Endothelial cell of umbilical vein (primary cell): ENCODE measurements around the gene CCDC186. TPM values are rescaled to one million over a fixed set of nuclear protein-coding genes. Genes with fewer than 3 reads are reported as not detected.

Experiments used
- BruUV-seq: library from RNA; stranded (reverse); fragments of 400-500 nt; replicated peaks from 2 replicates; lab custom pipeline; 2021; lab: Mats Ljungman, UMichigan
- CTCF ChIA-PET: fragments of 300-600, 350-600 bp; sonication (Branson Sonifier 250); formaldehyde crosslinking; loops from one replicate; lab custom pipeline; 2021; ENCODE audit warnings: antibody characterized with exemption, inconsistent platforms; lab: Charles Lee
- POLR2A ChIA-PET: fragments of 300-600, 350-600 bp; sonication (Branson Sonifier 250); formaldehyde crosslinking; loops from one replicate; lab custom pipeline; 2021; ENCODE audit warnings: antibody characterized with exemption, inconsistent platforms; lab: Charles Lee
- DNase-seq: peaks from one replicate; pipeline ENCODE4 v3.0.0-alpha.2; 2011; ENCODE audit warnings: low read depth, low spot score
- FAIRE-seq: peaks from 2 replicates; lab custom pipeline; 2011; peaks lifted over from hg19 to GRCh38; lab: Jason Lieb, UNC
- H2AFZ ChIP-seq: 2 replicates; pipeline ENCODE4 v1.6.0; 2012; ENCODE audit warnings: low read depth, low read length, control low read depth, inconsistent platforms
- H3K27ac ChIP-seq: 2 replicates; pipeline ENCODE4 v1.5.1; 2011; ENCODE audit warnings: low read depth, mild to moderate bottlenecking, control low read depth, low read length, moderate library complexity; ENCODE audit not compliant: insufficient read depth
- H3K27me3 ChIP-seq, 2 experiments: 2 replicates each; pipeline versions ENCODE4 v1.6.0 to v1.6.1; 2011; ENCODE audit warnings: low read length in 2 of 2, mixed read lengths in 1 of 2; ENCODE audit not compliant: control insufficient read depth in 2 of 2, insufficient read depth in 2 of 2
- H3K36me3 ChIP-seq, 2 experiments: 2 replicates in 1 of 2; 3 replicates in 1 of 2; pipeline ENCODE4 v1.5.1; 2011; ENCODE audit warnings: low read length in 2 of 2, mild to moderate bottlenecking in 1 of 2, moderate library complexity in 1 of 2; ENCODE audit not compliant: control insufficient read depth in 2 of 2, insufficient read depth in 2 of 2; ENCODE audit errors: extremely low read depth in 1 of 2
- H3K4me1 ChIP-seq: 3 replicates; pipeline ENCODE4 v1.5.1; 2011; ENCODE audit warnings: mild to moderate bottlenecking, low read length; ENCODE audit not compliant: control insufficient read depth, insufficient read depth; ENCODE audit errors: extremely low read depth
- H3K4me2 ChIP-seq: 2 replicates; pipeline ENCODE4 v1.6.1; 2011; ENCODE audit warnings: low read length, control low read depth, mixed read lengths; ENCODE audit not compliant: insufficient read depth
- H3K4me3 ChIP-seq, 3 experiments: fragments of 200-600 bp in 1 of 3; sonication (generic), shearing (Covaris generic) in 1 of 3; replicated peaks in 1 of 3; 2 replicates each; pipeline ENCODE4 v1.5.1; 2011 to 2016; ENCODE audit warnings: control low read depth in 3 of 3, low read length in 3 of 3, mild to moderate bottlenecking in 2 of 3, inconsistent platforms in 1 of 3, low read depth in 1 of 3, moderate library complexity in 1 of 3; ENCODE audit not compliant: insufficient read depth in 1 of 3
- H3K79me2 ChIP-seq: 2 replicates; pipeline ENCODE4 v1.6.0; 2012; ENCODE audit warnings: low read length, inconsistent platforms; ENCODE audit not compliant: control insufficient read depth, insufficient read depth
- H3K9ac ChIP-seq: replicated peaks from 2 replicates; pipeline ENCODE3; 2011; ENCODE audit warnings: low read length, control low read depth; ENCODE audit not compliant: insufficient read depth; ENCODE audit errors: extremely low read depth
- H3K9me1 ChIP-seq: replicated peaks from 3 replicates; pipeline ENCODE4 v1.6.0; 2011; ENCODE audit warnings: mild to moderate bottlenecking, low read length; ENCODE audit not compliant: control insufficient read depth, insufficient read depth; ENCODE audit errors: extremely low read depth
- H3K9me3 ChIP-seq: replicated peaks from 2 replicates; pipeline ENCODE4 v1.5.1; 2012; ENCODE audit warnings: low read length, inconsistent platforms; ENCODE audit not compliant: control insufficient read depth, insufficient read depth
- H4K20me1 ChIP-seq: replicated peaks from 2 replicates; pipeline ENCODE3; 2011; ENCODE audit warnings: mild to moderate bottlenecking, low read length; ENCODE audit not compliant: control insufficient read depth, insufficient read depth; ENCODE audit errors: extremely low read depth
- EZH2 ChIP-seq: IDR thresholded peaks from 2 replicates; pipeline ENCODE4 v1.6.1; 2012; ENCODE audit warnings: borderline replicate concordance, low read depth, mild to moderate bottlenecking, moderate library complexity, low read length, inconsistent platforms; ENCODE audit not compliant: severe bottlenecking
- FOS ChIP-seq: IDR thresholded peaks from 2 replicates; pipeline ENCODE4 v1.6.1; 2011; ENCODE audit warnings: mild to moderate bottlenecking, low read length, moderate library complexity, borderline replicate concordance; ENCODE audit not compliant: insufficient read depth
- GATA2 ChIP-seq: IDR thresholded peaks from 2 replicates; pipeline ENCODE4 v1.7.0; 2011; ENCODE audit warnings: low read depth, mild to moderate bottlenecking, moderate library complexity, mixed read lengths, low read length; ENCODE audit not compliant: insufficient read length, insufficient read depth
- JUN ChIP-seq: IDR thresholded peaks from 2 replicates; pipeline ENCODE4 v1.6.1; 2011; ENCODE audit warnings: borderline replicate concordance, low read depth; ENCODE audit not compliant: insufficient read length, insufficient read depth
- MYC ChIP-seq: IDR thresholded peaks from one replicate; pipeline ENCODE4 v1.6.1; 2011; ENCODE audit warnings: mild to moderate bottlenecking, low read depth, low read length
- POLR2A ChIP-seq: IDR thresholded peaks from 2 replicates; pipeline ENCODE4 v1.6.1; 2012; ENCODE audit warnings: low read depth, mild to moderate bottlenecking, control low read depth, low read length
- POLR2AphosphoS5 ChIP-seq: IDR thresholded peaks from 2 replicates; pipeline ENCODE4 v1.6.1; 2012; ENCODE audit warnings: low read depth, mild to moderate bottlenecking, control low read depth, low read length, moderate library complexity; ENCODE audit not compliant: insufficient read depth
- dilution Hi-C: fragments of 300-500 bp; cut with MboI; formaldehyde crosslinking; loops from one replicate; pipeline ENCODE4 v1.15.0; 2019; ENCODE audit warnings: low sequenced_read_pairs; ENCODE audit not compliant: extremely low pct_ligation_motif_present
- intact Hi-C: fragments of 100-400 bp; cut with micrococcal nuclease; formaldehyde crosslinking; loops from one replicate; pipeline ENCODE4 v1.10.0; 2022
- polyA plus RNA-seq, 4 experiments: library from polyadenylated mRNA; depleted of rRNA in 3 of 4; stranded (reverse) in 3 of 4; unstranded in 1 of 4; fragments of >200 nt; gene quantifications; 2 replicates each; pipeline versions ENCODE4 v1.2.1 to v1.2.3, GENCODE V29; 2011 to 2012; ENCODE audit warnings: missing spikeins in 1 of 4
- total RNA-seq: library from RNA; stranded (reverse); gene quantifications from 2 replicates; pipeline ENCODE4 v1.2.3, GENCODE V29; 2021
- TF ChIP-seq, protein P1 (sequence below): IDR thresholded peaks from 2 replicates; pipeline ENCODE4 v1.6.1; 2011; ENCODE audit not compliant: insufficient read depth, insufficient read length
- TF ChIP-seq, protein P2 (sequence below), 2 donors: IDR thresholded peaks; 1 replicate in 1 of 2; 2 replicates in 1 of 2; pipeline ENCODE4 v1.5.1; 2011; ENCODE audit warnings: low read length in 2 of 2, mild to moderate bottlenecking in 2 of 2, moderate library complexity in 2 of 2, control low read depth in 1 of 2, inconsistent platforms in 1 of 2, low read depth in 1 of 2; ENCODE audit not compliant: insufficient read depth in 1 of 2; ENCODE audit errors: extremely low read depth in 1 of 2

The CCDC186 gene
- total and polyA plus RNA-seq, 2 donors (not counting 3 experiments of a cell fraction or from before 2014, with no cell fraction given) = 1.8 to 13.4 TPM

DNA sequence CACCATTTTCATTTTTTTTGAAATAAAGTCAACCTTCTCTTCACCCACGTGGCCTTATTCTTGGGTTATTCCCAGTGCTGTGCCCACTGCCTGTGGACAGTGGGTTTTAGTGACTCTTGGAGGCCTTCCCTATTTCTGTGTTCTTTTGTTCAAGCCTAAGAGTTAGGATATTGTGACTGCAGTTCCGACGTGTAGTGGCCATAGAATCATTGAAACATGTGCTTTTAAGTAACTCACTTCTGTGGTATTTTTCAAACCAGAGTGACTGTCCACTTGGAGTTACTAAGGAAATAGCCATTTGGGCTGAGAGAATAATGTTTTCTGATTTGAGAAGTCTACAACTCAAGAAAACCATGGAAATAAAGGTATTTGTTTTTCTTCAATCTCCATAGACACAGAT is 28.8 kb upstream of the CCDC186 start:
- DNase-seq (no peak), FAIRE-seq (no peak)
- no TSS peak for BruUV-seq
- Histone ChIP-seq H3K27ac (no peak overlapping the region), H2AFZ (no peak overlapping the region), H3K9me3 (no peaks in the 10 kb centered on the region), H3K27me3 (peaks cover 2% of the 10 kb centered on the region in 2 experiments), H3K36me3 (no peaks in the 10 kb centered on the region), H3K4me1 (no peaks in the 10 kb centered on the region), H3K9ac (no peak overlapping the region), H3K4me3 (no peak overlapping the region), H3K9me1 (no peaks in the 10 kb centered on the region), H3K4me2 (no peak overlapping the region), H4K20me1 (no peaks in the 10 kb centered on the region), H3K79me2 (no peaks in the 10 kb centered on the region)
- intact Hi-C loops = no loop called here
- ChIA-PET CTCF (interaction anchor here (0.6 to 1.0 kb wide), 2 partner anchors 52 to 1097 kb away, joined by 3 read pairs; no protein-coding TSS in a partner anchor), POLR2A (no interaction called here)
- no peak for TF ChIP-seq JUN
- no peak for TF ChIP-seq EZH2
- dilution Hi-C loops = no loop called here

DNA sequence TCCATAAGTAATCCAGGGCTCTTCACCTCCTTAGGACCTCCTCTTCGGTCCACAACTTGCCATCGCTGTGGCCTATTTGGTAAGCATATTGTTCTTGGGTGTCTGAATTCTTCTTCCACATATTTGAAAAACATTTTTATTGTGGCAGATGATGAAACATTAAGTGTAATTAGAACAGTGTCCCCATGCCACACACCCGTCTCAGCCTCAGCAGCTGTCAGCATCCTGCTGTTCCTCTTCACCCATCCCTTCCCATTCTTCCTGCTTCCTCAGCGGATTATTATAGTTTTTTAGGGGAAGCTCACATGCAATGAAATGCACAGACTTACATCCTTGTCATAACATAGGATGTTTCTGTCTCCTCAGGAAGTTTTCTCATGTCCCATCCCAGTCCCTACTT is 25.2 kb upstream of the CCDC186 start:
- H2AFZ ChIP-seq = no peak overlapping the region
- intact Hi-C loops (no loop called here), dilution Hi-C loops (no loop called here)
- no peak overlapping the region for H3K27ac ChIP-seq
- no peak overlapping the region for H3K4me2 ChIP-seq
- DNase-seq (no peak), FAIRE-seq (no peak)
- H3K9me3 ChIP-seq = no peaks in the 10 kb centered on the region
- no peaks in the 10 kb centered on the region for H3K79me2 ChIP-seq
- no peaks in the 10 kb centered on the region for H3K9me1 ChIP-seq
- H3K9ac ChIP-seq = no peak overlapping the region
- H3K36me3 ChIP-seq = no peaks in the 10 kb centered on the region
- TF ChIP-seq POLR2AphosphoS5 = no peak
- no peak for TF ChIP-seq GATA2
- no peak for TF ChIP-seq MYC
- TF ChIP-seq, protein P1, sequence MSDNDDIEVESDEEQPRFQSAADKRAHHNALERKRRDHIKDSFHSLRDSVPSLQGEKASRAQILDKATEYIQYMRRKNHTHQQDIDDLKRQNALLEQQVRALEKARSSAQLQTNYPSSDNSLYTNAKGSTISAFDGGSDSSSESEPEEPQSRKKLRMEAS = no peak
- TF ChIP-seq POLR2A = no peak
- TF ChIP-seq FOS = no peak
- TF ChIP-seq, protein P2, sequence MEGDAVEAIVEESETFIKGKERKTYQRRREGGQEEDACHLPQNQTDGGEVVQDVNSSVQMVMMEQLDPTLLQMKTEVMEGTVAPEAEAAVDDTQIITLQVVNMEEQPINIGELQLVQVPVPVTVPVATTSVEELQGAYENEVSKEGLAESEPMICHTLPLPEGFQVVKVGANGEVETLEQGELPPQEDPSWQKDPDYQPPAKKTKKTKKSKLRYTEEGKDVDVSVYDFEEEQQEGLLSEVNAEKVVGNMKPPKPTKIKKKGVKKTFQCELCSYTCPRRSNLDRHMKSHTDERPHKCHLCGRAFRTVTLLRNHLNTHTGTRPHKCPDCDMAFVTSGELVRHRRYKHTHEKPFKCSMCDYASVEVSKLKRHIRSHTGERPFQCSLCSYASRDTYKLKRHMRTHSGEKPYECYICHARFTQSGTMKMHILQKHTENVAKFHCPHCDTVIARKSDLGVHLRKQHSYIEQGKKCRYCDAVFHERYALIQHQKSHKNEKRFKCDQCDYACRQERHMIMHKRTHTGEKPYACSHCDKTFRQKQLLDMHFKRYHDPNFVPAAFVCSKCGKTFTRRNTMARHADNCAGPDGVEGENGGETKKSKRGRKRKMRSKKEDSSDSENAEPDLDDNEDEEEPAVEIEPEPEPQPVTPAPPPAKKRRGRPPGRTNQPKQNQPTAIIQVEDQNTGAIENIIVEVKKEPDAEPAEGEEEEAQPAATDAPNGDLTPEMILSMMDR (IDR thresholded peaks at IDR 0.05; ENCODE audit: extremely low read depth in 1 of 2, insufficient read depth in 1 of 2, low read depth in 1 of 2, low read length in 2 of 2) = no peak
- TF ChIP-seq JUN = no peak
- no peak for TF ChIP-seq EZH2
- H4K20me1 ChIP-seq = no peaks in the 10 kb centered on the region
- POLR2A ChIA-PET = no interaction called here
- peaks cover 0 to 2% of the 10 kb centered on the region in 2 experiments for H3K27me3 ChIP-seq
- no peak overlapping the region for H3K4me3 ChIP-seq
- no peaks in the 10 kb centered on the region for H3K4me1 ChIP-seq
- no TSS peak for BruUV-seq
- CTCF ChIA-PET = no interaction called here
